Stimulated activated CD8-positive, alpha-beta memory T cell treated with anti-CD3 and anti-CD28 coated beads, Interleukin-2, amount 100 ng/mL, for 48 hours (primary cell): Measurements from ENCODE around the gene PRPF19.

Source experiments
- DNase-seq, 2 donors: peaks; one replicate each; pipeline ENCODE4 v3.0.0-alpha.2; 2020; ENCODE audit warnings: low read depth in 2 of 2

The PRPF19 gene

GRCh38 chr11:60937811-60938210 lies 31.4 kb upstream of the PRPF19 start:
- DNase-seq: no peak

- DNase-seq: no peak
Measured at GRCh38 chr11:60937144-60937527, 30.8 kb upstream of the PRPF19 start.

GRCh38 chr11:60936467-60937143 lies 30.2 kb upstream of the PRPF19 start:
- no peak for DNase-seq

GRCh38 chr11:60935676-60936442 lies 29.5 kb upstream of the PRPF19 start:
- no peak for DNase-seq

- DNase-seq: no peak
Measured at GRCh38 chr11:60934790-60935605, 28.6 kb upstream of the PRPF19 start.

GRCh38 chr11:60934124-60934789 lies 27.9 kb upstream of the PRPF19 start:
- no peak for DNase-seq

GRCh38 chr11:60933416-60934123 lies 27.2 kb upstream of the PRPF19 start:
- DNase-seq: no peak

GRCh38 chr11:60932605-60933356 lies 26.4 kb upstream of the PRPF19 start:
- DNase-seq: no peak

GRCh38 chr11:60931917-60932316 lies 25.5 kb upstream of the PRPF19 start:
- no peak for DNase-seq

GRCh38 chr11:60930394-60930793 lies 24.0 kb upstream of the PRPF19 start:
- DNase-seq: no peak

- DNase-seq: no peak
Measured at GRCh38 chr11:60929764-60930163, 23.4 kb upstream of the PRPF19 start.

- DNase-seq: no peak
Measured at GRCh38 chr11:60928563-60929001, 22.2 kb upstream of the PRPF19 start.

GRCh38 chr11:60927600-60927999 lies 21.2 kb upstream of the PRPF19 start:
- no peak for DNase-seq

GRCh38 chr11:60927061-60927592 lies 20.7 kb upstream of the PRPF19 start:
- no peak for DNase-seq

GRCh38 chr11:60926500-60926899 lies 20.1 kb upstream of the PRPF19 start:
- DNase-seq: no peak

- no peak for DNase-seq
Measured at GRCh38 chr11:60925868-60926267, 19.5 kb upstream of the PRPF19 start.

GRCh38 chr11:60924906-60925853 lies 18.8 kb upstream of the PRPF19 start:
- DNase-seq: no peak

- DNase-seq: no peak
Measured at GRCh38 chr11:60924110-60924905, 17.9 kb upstream of the PRPF19 start, which contains the start of gene TMEM132A. TSS of gene TMEM132A (plus strand) at chr11:60924460. CDS start at chr11:60924634, 174 bp downstream.
